Fibroblast of skin of abdomen (primary cell): ENCODE data around the gene IL36B. TPM values are rescaled to one million over a fixed set of nuclear protein-coding genes. Genes with fewer than 3 reads are reported as not detected.
"Not testable (repeated sequence)": the region's sequence is repeated elsewhere in the genome, so short reads cannot be mapped to it uniquely, and the experiment has no call there.

Experiments
- DNase-seq: peaks from one replicate; pipeline ENCODE4 v3.0.0-alpha.2; 2013
- polyA plus RNA-seq, 2 experiments: library from polyadenylated mRNA; unstranded; fragments of 120-200 nt; gene quantifications; one replicate each; pipeline ENCODE4 v1.2.1, GENCODE V29; 2013; ENCODE audit not compliant: insufficient read length in 2 of 2

Gene IL36B
- polyA plus RNA-seq (2013, experiment 1 of 2; ENCODE audit: insufficient read length), result not detected
- polyA plus RNA-seq (2013, experiment 2 of 2; ENCODE audit: insufficient read length), result not detected

DNA sequence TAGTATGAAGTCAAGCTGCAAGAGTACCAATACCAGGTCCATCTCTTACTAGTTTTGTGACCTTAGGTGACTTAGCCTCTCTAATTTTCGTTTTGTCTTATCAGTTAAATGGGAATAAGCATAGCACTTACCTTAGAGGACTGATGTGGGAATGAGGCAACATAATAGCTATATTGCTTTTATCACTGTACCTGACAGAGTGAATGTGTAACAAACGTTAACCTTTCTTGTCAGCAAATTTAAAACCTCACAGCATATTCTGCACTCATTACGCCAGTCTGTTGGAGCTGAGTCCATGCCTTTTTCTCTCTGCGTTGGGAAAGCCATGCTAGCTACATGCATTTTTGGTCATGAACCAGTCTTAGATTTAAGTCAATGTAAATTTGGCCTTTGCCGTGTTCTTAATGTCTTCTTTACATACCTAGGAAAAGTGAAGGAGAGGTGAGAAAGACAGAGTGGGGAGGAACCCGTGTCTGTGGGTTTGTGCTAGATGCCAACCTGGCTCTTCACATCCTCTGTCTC is at the start of gene IL36B:
TSS of gene IL36B (minus strand) at position 472 of the 522 bp plus-strand sequence.
- DNase-seq, result no peak

- DNase-seq, result no peak
Measured at GRCh38 chr2:113102133-113102532, 49.5 kb upstream of the IL36B start.

- DNase-seq, result no peak
Measured at GRCh38 chr2:113098532-113098931, 45.9 kb upstream of the IL36B start.

- no peak for DNase-seq
Measured at GRCh38 chr2:113098041-113098440, 45.4 kb upstream of the IL36B start.

DNA sequence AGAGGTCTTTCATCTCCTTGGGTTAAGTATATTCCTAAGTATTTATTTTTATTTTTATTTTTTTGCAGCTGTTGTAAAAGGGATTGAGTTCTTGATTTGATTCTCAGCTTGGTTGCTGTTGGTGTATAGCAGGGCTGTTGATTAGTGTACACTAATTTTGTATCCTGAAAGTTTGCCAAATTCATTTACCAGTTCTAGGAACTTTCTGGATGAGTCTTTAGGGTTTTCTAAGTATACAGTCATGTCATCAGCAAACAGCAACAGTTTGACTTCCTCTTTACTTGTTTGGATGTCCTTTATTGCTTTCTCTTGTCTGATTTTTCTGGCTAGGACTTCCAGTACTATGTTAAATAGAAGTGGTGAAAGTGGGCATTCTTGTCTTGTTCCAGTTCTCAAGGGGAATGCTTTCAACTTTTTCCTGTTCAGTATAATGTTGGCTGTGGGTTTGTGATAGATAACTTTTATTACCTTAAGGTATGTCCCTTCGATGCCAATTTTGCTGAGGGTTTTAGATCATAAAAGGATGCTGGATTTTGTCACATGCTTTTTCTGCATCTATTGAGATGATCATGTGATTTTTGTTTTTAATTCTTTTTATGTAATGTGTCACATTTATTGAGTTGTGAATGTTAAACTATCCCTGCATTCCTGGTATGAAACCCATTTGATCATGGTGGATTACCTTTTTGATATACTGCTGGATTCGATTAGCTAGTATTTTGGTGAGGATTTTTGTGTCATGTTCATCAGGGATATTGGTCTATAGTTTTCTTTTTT is 44.4 kb upstream of the IL36B start:
- not testable (repeated sequence) for DNase-seq

- not testable (repeated sequence) for DNase-seq
Measured at GRCh38 chr2:113096306-113096705, 43.6 kb upstream of the IL36B start.

GRCh38 chr2:113093613-113093977 is 40.9 kb upstream of the IL36B start:
- no peak for DNase-seq

GRCh38 chr2:113092864-113093612 is 40.4 kb upstream of the IL36B start:
- DNase-seq, result no peak

DNA sequence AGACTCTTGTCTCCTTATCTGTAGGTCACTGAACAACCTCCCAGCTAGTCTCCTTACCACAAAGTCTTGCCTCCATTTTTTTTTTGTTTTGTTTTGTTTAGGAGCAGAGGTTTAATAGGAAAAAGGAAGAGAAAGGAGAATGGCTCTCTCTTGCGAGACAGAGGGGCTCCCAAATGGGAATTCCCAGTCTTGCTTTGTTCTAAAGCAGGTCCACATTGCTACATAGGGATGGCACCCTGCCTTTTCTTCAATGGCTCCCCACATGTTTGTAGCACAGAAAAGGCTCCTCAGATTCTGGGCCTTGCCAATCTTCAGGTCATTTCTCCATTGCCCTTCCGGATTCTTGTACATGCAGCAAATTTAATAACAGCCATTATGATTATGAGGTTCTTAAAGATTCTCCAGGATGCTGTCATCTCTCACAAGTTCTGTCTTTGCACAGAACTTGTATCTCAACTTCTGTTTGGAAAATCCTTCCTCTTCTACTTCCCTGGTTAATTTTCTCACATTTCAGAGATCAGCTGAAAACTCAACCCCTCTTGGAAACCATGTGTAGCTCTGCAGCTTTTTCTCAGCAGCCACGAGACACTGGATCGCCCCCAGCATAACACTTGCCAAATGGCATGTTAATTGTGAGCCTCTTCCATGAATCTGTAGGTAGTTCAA is 38.7 kb upstream of the IL36B start:
- DNase-seq, result no peak

GRCh38 chr2:113089916-113090315 is 37.2 kb upstream of the IL36B start:
- DNase-seq, result no peak

GRCh38 chr2:113088213-113088992 is 35.7 kb upstream of the IL36B start:
- DNase-seq, result no peak

DNA sequence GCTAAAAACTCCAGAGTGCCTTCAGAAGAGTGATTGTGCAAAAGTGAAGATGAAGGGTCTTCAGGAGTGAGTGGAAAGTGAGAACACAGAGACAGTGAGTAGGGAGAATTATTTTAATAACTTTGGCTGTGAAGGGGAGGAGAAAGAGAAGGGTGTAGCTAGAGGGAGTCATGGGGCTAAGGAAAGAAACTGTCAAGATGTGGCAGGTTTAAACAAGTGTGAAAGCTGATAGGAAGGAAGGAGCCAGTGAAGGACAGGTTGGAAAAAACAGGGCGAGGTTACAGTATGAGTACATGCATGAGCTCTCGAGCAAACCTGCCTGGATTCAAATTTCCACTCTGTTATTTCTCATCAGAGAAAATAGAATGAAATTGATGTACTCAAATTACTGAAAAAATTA is 32.9 kb upstream of the IL36B start:
- no peak for DNase-seq

DNA sequence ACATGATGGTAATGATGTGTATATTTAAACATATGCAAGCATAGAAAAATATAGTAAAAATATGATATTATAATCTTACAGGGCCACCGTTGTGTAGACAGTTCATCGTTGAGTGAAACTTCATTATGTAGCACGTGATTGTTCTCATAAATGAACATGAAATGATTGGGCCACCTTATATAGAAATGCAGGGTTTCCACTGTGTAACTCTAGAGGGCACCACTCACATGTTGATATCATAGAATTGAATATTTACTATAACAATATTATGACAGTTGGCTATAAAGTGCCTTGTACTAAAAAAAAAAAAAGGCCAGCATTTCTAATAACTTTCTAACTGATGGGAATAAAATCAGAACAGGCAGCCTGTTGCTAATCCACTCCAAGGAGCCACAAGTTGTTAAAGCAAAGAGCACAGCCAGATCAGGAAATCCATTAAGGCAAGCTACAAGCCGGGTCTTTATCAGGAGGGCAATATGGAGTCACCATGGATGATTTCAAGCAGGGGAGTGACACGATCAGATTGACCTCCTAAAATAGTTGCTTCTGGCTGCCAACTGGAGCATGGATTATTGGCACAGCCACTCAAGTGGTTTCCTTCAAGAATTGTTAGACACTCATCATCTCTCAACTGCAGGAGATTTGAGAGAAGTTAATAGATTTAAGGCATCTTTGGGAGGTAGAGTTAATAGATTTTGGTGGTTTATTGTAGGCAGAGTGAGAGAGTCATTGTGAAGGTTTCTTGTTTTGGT is 31.8 kb upstream of the IL36B start:
- DNase-seq, result no peak

DNA sequence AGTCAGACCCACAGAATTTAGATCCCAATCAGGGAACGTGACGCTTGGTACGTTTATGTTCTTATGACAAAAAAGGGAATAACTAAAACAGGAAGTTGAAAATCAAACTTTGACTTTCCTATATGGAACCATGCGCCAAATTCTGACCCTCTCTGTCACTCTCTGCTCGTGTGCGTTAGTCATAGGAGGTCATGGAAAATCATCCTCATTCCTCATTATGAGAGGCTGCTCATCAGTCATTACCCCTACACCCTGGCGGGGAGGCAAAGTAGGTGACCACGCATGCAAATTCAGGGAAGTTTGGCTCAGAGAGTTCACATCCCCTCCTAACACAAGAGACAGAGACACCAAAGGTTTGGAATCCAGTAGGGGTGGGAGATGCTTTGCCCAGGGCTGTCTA is 30.6 kb upstream of the IL36B start:
- DNase-seq, result no peak

- no peak for DNase-seq
Measured at GRCh38 chr2:113081488-113082210, 29.0 kb upstream of the IL36B start.

- DNase-seq, result peak; percentile 20
Measured at GRCh38 chr2:113080134-113080533, 27.5 kb upstream of the IL36B start.

- DNase-seq, result no peak
Measured at GRCh38 chr2:113079131-113079530, 26.5 kb upstream of the IL36B start.

DNA sequence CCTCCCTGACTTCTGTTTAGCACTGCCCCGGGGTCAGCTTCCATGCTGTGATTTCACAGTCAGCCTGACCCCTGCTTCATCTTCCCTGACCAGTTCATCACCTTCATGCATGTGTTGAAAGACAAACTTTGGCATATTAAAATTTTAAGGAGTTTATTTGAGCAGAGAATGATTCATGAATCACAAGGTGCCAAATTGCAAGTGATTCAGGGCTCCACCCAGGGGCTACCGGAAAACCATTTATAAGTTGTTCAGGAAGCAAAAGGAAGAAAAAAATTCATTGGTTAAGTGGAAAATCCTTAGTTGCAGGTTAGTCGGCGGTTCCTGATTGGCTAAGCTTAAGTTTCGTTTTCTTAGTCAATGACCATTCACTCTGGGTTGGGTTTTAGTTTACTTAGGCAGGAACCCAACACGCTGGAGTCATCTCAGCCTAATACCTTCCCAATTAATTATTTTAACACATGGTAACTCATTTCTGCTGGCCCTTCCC is 25.7 kb upstream of the IL36B start:
- no peak for DNase-seq

DNA sequence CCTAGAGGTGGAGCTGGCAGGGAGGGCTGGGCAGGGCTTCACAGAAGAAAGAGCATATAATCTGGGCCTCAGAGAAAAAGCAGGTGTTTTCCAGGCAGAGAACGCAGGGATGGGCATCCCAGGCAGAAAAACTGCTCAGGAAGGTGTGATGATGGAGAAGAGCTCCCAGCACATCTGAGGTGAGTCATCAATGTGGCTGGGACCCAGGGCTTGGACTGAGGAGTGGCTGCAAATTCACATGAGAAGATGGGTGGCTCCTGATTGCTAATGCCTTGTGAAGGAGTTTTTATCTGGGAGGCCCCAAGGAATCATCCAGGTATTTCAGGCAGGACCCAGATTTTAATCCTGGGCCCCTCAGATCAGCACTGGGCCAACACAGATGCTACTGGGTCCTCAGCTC is 25.3 kb upstream of the IL36B start:
- no peak for DNase-seq

DNA sequence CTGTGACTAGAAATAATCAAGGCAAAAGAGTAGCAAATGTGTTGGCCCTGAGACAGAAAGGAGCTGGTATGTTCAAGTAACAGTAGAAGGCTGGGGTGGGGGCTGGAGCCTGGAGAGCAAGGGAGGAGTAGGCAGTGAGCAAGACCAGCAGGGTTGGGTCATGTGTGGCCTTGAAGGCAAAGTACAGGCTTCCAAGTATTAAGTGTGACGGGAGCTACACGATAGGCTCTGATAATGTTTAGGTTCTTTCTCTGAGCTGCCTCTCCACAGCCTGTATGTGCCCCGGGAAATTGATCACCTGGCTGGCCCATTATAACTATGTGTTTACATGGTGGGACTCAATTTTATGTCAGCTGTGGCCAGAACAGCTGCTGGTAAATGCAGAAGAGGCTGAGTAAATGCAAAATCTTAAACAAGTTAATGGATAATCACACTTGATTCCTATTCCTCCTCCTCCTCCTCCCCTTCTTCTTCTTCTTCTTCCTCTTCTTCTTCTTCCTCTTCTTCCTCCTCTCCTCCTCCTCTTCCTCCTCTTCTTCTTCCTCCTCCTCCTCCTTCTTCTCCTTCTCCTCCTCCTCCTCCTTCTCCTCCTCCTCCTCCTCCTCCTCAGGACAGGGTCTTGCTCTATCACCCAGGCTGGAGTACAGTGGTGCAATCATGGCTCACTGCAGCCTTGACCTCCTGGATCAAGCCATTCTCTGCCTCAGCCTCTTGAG is 24.4 kb upstream of the IL36B start:
- no peak for DNase-seq
